NOMO-1 treated with dmso at 0.1 percent for 144 hours (cell line): ENCODE measurements around the gene TRMT6.

Source experiments
- DNase-seq: peaks from one replicate; lab custom pipeline; 2025; ENCODE audit not compliant: unreplicated experiment; lab: John Stamatoyannopoulos, UW

Gene TRMT6

DNA sequence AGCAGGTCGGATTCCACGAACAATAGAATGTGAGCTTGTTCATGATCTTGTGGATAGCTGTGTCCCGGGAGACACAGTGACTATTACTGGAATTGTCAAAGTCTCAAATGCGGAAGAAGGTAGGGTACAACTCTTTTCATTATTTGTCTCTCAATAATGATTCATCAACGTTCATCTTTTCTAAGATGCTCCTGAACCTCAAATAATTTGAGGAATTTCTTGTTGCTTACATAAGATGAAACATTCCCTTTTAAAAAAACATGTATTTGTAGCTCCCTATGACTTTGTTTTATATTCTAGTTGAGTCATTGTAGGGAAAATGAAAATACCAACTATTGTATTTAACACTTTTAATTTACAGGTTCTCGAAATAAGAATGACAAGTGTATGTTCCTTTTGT lies 17.1 kb upstream of the TRMT6 start:
- no peak for DNase-seq

DNA sequence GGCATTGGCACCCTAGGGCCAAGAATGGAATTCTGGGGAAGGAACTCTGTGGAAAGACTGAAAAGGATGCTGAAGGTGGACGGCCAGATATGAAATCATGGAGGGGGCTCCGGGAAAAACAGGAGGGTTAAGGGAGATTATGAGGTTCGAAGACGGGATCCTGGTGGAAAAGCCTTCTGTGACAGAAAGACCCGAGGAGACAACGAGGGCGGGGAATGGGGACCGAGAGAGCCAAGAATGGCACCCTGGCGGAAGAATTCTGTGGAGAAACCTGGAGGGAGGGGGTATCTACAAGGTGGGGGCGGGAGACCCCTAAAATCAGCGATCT lies 426 bp downstream of the TRMT6 start:
- DNase-seq: no peak

DNA sequence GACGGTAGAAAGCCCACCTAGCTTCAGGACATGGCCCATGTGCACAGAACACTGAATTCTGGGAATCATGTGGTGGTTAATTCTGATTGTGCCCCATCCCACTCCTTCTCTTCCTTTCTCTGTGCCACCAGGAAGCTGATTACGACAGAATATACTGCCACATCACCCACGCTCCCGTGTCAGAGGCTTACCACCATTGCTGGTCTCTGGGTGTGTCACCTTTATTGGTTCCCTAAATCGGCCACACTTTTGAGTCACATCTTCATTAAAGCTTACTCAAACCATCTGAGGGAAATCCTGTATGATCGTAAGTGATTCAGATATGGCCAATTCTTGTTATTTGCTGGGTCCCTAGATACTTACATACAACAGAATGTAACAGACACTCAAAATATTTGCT lies 3.1 kb downstream of the TRMT6 start:
- peak; percentile 56 for DNase-seq

DNA sequence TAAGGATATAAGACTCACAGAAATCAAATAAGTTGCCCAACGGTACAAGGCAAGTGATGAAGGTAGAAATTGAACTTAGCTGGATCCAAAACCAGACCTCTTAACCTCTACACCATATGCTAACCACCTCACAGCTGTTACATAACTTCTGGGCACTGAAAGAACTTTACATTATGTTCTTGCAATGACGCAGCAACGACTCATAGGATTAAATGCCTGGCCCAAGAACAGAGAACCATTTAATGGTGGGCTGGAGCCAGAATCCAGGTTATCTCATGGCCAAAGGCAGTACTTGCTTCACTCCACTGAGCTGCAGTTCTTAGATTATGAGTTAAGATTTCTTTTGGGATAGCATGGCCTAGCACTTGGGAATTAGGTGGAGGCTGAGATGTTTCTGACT lies 4.4 kb downstream of the TRMT6 start:
- no peak for DNase-seq

DNA sequence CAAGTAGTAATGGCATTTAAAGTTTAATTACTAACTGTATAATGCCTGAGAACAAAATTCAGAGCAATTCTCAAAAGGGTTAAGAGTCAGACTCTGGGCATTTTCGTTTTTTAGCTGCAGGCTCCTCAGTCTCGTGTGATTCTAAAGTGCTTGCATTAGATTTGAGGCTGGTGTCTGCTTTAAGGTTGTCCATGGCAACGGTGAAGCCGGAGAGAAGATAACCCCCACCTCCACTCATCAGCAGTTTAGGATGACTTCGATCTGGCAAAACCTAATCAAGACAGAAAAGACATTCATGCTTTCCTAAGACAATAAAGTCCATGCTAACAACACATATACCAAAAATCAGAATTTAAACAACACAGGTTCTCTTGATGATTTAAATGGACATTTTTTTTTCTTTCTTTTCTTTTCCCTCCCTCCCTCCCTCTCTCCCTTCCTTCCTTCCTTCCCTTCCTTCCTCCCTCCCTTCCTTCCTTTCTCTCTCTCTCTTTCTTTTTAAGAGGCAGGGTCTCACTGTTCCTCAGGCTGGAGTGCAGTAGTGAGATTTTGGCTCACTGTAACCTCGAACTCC lies 11.8 kb downstream of the TRMT6 start:
- no peak for DNase-seq

DNA sequence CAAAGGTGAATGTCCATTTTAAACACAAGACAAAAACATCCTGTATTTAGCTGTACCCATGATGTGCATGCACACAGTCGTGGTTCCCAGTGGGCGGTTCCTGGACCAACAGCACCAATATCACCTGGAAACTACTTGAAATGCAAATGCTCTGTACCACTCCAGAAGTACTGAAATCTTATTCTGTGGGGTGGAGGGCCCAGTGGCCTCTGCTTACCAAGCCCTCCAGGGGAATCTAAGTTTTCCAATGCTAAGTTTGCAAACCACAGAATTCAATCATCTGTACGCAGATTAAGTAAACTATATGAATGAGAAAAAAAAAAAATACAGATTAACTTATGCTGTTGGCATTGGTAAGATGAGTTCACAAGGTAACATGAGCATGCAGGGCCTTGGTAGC lies 14.1 kb downstream of the TRMT6 start:
- no peak for DNase-seq

DNA sequence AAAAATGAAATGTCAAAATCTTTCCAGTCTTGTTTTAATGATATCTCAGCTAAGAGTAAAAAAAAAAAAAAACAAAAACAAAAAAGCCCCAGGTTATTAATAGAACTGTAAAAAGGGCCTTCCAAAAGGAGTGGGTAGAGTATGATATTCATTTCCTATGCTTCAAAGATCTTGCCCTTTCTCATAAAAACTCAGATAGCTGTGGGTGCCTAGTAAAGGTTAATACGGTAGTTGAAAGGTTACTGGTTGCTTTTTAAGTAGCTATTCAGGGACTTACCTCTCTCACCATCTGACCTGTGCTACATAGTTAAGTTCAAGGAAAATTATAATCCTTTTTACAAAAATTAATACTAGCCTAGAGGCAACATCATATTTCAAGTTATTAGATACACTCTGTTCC lies 14.9 kb downstream of the TRMT6 start:
- no peak for DNase-seq

DNA sequence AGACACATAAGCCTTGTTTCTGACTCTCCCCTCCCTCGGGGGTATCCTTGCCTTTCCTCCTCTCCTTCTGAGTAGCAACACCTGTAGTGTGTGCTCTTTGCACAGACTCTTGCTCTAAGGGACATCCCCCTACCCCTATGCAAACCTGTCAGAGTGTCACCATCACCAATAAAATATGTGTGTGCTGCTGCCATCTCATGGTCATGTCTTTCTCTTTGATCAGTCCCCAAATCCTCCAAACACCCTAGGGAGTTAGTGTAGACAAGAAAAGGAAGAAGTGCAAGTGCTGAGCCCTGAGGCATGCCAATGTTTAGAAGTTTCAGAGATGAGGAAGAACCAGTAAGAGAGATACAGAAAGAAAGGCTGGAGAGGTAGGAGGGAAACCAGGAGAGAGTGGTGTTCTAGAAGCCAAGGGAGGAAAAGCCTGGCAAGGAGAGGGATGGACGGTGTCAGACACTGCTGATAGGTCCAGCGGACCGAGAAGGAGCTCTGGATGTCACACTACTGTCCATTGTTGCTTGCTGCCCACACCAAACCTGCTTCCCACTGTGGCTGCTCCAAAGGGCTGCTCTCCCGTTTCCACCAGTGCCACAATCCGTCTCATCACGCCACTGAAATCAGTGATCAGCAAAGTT lies 16.4 kb downstream of the TRMT6 start:
- DNase-seq: peak; percentile 13

DNA sequence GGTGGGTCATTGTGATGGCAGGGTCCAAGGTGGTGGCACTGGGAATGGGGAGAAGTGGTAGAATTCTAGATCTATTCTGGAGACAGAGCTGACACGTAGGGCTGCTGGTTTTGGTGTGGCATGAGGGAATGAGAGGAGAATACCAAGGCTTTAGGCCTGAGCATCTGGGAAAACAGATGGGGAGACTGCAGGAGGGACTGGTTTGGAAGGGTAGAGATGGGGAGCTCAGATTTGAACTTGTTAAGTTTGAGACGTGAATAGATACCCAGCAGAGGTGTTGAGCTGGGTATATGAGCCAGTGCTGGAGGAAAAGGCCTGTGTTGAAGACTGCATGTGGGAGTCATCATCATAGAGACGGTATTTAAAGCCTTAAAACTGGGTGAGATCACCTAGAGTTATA lies 17.5 kb downstream of the TRMT6 start:
- no peak for DNase-seq

DNA sequence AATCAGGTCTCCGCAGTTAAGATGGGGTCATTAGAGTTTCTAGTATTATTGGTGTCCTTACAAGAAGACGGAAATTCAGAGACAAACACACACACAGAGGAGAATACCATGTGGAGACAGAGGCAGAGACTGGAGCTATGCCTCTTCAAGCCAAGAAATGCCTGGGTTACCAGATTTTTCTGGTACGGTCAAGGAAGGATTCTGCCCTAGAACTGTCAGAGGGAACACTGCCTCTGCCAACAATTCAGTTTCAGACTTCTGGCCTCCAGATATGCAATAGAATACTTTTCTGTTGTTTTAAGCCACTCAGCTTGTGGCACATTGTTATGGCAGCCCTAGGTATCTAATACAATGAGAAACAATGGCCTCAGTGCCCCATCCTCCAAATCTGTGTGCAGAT lies 18.9 kb downstream of the TRMT6 start:
- no peak for DNase-seq

DNA sequence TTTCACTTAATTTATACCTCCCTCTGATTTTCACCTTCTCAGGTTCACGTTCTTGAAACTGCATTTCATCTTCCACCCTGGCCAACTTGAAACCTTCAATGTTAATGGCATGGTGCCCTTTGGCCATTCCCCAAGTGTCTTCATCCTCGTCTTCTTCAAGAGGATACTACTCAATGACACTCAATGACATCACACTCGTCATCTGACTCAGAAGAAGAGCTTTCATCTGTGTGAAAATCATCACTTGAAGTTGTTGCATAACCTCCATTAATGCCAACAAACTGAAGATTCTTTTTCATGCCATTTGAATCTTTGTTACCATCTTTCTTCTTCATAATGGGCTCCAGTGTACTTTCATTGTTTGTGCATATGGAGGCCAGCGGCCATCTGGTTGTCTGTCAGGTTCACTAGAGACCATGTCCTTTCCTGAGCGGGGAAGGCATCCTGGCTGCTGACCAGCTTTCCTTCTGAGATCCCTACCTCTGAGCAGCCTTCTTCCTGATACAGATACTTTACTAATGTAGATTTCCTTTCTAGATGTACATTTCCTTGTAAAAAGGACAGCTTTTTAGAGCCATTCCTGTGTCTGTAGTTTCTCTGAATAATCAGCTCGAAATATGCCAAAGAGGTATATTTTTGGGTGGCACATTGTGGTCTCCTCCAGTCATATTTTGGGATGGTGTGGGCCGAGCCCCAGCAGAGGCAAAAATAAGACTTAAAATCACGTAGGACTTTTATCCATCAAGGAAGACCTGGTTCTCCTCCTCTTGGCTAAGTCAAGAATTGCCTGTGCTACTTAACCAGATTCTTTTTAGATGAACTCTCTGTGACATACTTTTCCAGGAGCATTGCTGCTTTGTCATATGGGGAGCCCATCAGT lies 21.3 kb downstream of the TRMT6 start:
- no peak for DNase-seq

DNA sequence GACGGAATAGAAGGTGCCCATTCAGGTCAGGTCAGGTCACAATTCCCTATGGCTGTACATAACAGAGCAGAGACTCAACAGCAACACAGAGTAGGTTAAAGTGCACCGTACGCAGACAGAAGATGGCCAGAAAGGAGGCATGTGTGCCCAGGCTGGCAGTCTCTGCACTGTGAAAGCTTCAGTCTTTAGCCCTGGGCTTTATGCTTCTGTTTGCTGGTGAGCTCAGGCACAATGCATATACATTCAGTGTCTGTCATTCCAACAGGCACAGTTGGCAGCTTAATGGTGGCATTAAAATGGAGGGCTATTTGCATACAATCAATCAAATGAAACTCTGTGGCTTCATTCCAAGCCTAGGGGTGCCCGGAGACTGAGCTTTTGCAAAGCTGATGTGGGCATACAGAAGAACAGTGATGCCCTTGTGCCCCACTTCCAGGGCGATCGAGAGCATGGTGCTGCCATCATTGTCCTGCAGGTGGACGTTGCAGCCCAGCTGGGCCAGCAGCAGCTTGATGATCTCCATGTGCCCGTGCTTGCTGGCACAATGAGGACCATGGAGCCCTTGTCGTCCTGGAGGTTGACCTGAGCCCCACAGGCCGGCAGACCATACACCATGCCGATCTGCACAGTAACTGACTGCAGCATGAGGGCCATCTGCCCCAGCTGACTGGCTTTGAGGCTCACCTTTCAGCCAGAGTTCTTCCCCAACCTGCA lies 22.4 kb downstream of the TRMT6 start:
- no peak for DNase-seq

DNA sequence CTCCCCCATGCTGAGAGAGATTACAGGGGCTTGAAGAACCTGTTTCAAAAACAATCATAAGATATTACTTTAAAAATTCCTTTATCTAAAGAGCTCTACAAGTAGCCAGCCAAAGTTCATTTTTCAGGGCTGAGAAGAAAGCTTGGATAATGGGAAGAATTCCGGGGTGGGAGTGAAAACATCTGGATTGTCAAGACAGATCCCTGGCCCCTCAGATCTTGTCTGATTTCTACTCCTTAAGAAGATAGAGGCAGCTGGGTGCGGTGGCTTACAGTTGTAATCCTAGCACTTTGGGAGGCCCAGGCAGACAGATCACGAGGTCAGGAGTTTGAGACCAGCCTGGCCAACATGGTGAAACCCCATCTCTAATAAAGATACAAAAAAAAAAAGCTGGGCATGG lies 24.8 kb downstream of the TRMT6 start:
- DNase-seq: no peak

DNA sequence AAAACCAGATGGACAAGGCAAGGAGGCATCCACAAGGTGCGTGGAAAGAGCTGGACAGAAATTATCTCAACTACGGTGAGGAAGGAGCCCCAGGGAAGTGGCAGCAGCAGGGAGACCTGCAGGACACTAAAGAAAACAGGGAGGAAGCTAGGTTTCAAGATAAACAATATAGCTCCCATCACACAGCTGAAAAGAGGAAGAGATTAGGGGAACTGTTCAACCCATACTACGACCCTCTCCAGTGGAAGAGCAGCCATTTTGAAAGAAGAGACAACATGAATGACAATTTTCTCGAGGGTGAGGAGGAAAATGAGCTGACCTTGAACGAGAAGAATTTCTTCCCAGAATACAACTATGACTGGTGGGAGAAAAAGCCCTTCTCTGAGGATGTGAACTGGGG lies 26.8 kb downstream of the TRMT6 start:
- peak; percentile 15 for DNase-seq

DNA sequence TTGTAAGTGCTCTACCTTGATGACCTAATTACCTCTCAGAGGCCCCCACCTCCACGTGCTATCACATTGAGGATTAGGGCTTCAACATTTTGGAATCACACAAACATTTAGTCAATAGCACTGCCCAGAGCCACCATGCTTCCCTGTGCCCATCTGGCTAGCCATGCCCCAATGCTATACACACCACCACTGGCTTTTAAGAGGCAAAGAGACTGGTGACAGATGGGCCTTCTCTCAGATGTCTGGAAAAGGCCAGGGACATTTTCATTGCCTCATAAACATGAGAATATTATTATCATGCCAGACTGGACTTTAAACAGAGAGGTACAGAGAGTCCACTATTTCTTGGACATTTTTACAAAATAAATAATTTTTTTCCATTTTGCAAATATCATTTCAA lies 29.8 kb downstream of the TRMT6 start:
- no peak for DNase-seq

DNA sequence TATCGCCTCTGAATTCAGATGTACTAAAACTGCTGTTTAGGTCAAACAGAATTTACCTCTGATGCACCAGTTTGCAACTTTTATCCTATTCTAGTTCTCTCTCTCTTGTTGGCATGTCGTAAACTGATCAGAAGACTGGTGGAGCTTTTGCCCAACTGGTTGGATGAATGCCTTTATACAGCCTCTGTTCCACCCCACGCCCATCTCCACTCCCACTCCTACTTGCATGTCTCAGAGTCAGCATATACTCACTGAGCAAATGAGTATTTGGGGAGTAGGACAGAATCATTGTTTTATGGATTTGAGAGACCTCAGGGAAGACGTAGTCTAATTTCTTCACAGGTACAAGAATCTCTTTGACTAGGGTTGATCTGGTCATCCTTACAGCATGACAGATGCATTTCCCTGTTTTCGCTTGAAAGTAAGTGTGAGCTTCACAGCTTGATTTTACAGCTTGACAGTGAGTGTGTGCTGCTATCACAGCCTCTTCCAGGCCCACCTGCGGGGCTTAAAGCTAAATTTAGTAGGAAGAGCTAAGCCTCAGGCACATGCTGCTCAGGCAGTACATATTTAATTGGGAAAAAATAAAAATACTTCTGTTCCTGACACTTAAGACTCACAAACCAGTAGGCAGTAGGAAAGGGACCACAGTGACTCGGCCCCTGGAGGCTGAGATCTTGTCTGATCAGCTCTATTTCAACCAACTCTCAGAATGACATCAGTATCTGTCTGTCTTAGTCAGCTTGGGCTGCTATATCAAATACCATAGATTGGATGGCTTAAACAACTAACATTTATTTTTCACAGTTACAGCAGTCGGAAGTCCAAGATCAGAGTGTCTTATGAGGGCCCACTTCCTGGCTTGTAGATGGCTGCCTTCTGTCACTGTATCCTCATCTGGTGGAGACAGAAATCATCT lies 30.4 kb downstream of the TRMT6 start:
- no peak for DNase-seq

DNA sequence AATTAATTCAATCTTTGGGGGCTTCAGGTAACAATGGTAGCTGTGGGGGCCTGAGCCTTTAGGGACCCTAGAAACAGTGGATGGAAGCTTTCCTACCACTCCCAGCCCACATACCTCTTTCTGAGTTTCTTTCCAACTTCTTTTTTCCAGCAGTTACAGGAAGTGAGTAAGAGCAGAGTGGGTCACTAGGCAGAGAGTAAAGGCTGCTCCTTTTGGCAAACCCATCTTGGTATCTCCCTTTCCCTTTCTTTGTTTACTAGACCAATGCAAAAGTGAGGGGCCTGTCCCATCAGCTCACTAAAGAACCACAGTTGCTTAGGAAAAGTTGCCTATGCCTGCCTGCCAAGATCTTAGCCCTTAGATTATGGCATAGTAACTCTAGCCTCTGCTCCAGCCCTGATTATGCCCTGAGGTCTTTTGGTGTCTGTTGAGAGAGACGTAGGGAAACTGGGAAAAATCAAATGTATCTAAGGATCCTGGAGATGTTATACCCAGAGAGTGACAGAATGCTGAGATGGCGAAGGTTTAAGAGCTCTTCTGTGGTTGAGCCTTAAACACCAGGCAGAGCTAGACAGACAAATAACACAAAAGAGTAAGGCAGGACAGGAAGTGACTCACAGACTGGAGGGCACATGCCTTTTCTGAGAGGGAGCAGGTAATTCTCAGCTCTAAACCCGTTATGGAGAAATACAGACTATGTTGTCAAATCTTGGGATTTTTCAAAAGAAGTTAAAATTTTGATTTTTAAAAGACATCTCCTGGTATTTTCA lies 31.3 kb downstream of the TRMT6 start:
- no peak for DNase-seq

DNA sequence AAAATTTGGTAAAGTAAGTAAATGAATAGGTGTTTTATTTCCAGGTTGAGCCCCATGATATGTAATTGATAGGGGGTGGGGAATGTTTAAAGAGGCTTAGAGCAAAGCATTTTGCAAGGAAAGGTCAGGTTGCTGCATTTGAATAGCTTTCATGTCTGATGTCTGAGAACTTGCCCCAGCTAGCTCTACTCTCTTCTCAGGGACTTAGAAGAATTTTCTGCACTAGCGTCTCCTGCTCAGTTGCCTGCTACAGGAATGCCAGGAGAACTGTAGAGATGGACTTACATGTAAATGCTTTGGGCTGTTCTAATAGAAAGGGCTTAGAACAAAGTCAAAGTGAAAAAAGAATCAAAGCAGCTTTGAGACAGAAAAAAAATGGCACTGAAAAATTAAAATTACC lies 35.5 kb downstream of the TRMT6 start:
- DNase-seq: no peak

DNA sequence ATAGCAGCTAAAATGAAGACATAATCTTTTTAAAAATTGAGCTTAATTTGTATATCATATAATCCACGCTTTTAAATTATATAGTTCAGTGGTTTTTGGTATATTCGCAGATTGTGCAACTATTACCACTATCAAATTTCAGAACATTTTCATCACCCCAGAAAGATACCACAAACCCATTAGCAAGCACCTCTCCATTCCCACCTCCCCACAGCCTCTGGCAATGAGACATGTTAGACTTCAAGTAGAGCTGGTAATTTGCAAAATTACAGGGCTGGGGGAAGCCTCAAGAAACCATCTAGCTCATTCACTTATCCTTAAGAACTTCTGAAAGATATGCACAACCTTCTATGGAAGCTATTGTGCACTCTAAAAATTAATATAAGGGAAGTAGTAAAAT lies 37.2 kb downstream of the TRMT6 start:
- DNase-seq: no peak

DNA sequence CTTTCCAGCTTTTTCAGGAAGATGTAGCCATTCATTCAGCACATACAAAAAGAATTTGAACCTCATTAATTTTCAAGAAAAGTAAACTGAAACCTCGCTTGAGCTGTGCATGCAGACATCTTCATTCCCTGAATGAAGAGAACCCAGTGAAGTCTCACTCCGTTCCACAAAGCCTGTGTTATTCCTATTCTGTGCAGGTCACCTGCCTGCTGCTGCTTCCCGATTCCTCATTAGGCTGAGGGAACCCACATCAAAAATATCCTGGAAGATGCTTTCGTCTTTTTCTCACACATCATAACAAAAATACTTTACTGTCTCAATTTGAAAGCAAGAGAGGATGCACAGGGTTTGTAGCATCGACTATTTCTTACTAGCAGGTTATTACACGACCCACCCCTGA lies 40.1 kb downstream of the TRMT6 start:
- DNase-seq: no peak
